H7 (cell line): ENCODE data around the gene NBPF3. TPM values are rescaled to one million over a fixed set of nuclear protein-coding genes. Genes with fewer than 3 reads are reported as not detected.
"Not testable (repeated sequence)": the region's sequence is repeated elsewhere in the genome, so short reads cannot be mapped to it uniquely, and the experiment has no call there.

Source experiments
- DNase-seq: peaks from one replicate; pipeline ENCODE4 v3.0.0; 2012
- H3K27me3 ChIP-seq: 2 replicates; pipeline ENCODE4 v1.6.0; 2011; ENCODE audit warnings: mild to moderate bottlenecking, low read length; ENCODE audit not compliant: control insufficient read depth, insufficient read depth
- H3K36me3 ChIP-seq: replicated peaks from 2 replicates; pipeline ENCODE4 v1.5.1; 2011; ENCODE audit warnings: low read length; ENCODE audit not compliant: control insufficient read depth, insufficient read depth
- H3K4me3 ChIP-seq: 2 replicates; pipeline ENCODE4 v1.5.1; 2011; ENCODE audit warnings: low read depth, mild to moderate bottlenecking, control low read depth, low read length, moderate library complexity; ENCODE audit not compliant: insufficient read depth
- total RNA-seq: library from RNA; depleted of rRNA; stranded (reverse); fragments of >200 nt; shearing (Covaris generic); gene quantifications from 2 replicates; pipeline ENCODE4 v1.2.3, GENCODE V29; 2014

NBPF3 gene
- total RNA-seq, 1 experiment from 2014 or later, result 19.7 TPM

DNA sequence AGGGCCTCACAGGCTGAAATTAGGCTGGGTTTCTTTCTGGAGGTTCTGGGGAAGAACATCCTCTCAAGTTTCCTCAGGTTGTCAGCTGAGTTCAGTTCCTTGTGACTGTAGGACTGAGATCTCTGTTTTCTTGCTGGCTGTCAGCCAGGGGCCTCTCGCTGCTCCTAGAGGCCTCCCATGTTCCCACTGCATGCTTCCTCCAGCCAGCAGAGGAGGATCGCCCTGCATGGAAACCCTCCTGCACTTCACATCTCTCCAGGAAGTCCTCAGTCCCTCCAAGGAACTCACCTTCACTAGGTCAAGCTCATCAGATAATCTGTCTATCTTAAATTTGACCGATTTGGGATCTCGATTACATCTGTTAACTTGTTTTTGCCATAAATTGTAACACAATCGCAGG lies 15.0 kb downstream of the NBPF3 start:
- not testable (repeated sequence) for DNase-seq, H3K36me3 ChIP-seq, H3K4me3 ChIP-seq, H3K27me3 ChIP-seq

DNA sequence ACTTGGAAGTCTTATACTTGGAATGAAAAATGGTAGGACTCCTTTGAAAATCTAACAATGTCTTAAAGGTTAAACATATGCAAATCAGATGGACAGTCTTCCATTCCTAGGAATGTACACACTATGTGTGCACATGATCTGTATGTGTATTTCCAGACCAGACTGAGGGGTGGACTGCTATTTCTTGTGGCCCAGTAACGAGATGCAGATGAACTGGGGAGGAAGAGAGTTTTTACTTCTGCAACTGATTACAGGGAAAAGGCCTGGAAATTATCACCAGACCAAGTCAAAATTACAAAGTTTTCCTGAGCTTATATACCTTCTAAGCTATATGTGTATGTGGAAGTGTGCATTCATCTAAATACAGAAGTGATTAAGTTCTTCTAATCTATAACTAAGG lies 17.7 kb downstream of the NBPF3 start:
- no peak for DNase-seq
- Histone ChIP-seq H3K4me3 (no peak overlapping the region), H3K36me3 (no peaks in the 10 kb centered on the region), H3K27me3 (no peaks in the 10 kb centered on the region)

DNA sequence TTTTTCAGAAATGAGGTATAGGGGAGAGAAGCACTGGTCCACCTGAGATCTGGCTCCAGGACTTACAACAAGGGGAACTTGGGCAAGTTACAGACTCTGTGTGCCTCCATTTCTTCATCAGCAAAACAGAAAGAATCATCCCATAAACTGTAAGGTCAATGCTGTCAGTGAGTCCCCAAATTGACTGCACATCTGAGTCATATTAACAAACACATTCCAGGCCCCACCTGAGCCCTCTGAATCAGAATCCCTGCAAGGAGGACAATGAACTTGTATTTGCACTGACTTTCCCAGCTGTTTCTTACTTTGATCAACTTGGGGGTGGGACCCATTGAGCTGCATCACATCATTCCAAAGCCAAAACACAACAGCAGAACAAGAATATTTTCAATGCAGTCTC lies 25.2 kb downstream of the NBPF3 start:
- DNase-seq, result not testable (repeated sequence)

GRCh38 chr1:21467946-21468345 lies 28.0 kb downstream of the NBPF3 start:
- H3K4me3 ChIP-seq, result not testable (repeated sequence)

More for the DNA sequence above, 25.2 kb downstream of the NBPF3 start:
- H3K27me3 ChIP-seq, H3K36me3 ChIP-seq, H3K4me3 ChIP-seq: not testable (repeated sequence)

GRCh38 chr1:21468599-21468998 lies 28.7 kb downstream of the NBPF3 start:
- peak; percentile 39 for DNase-seq
- no peaks in the 10 kb centered on the region for H3K27me3 ChIP-seq
- H3K4me3 ChIP-seq, result no peak overlapping the region
- no peaks in the 10 kb centered on the region for H3K36me3 ChIP-seq

More at GRCh38 chr1:21467946-21468345, 28.0 kb downstream of the NBPF3 start:
- not testable (repeated sequence) for H3K27me3 ChIP-seq, DNase-seq, H3K36me3 ChIP-seq

DNA sequence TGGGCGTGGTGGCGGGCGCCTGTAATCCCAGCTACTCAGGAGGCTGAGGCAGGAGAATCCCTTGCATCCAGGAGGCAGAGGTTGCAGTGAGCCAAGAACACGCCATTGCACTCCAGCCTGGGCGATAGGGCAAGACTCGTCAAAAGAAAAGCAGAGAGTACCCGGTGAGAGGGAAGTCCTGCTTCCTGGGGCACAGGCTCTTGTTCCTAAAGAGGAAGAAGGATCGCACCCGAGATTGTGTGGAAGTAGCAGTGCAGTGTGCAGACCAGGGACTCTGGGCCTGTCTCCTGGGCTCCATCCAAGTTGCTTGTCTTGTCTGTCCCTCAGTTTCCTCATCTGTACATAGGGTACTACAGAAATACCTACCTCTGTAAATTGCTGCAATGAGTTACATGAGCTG lies 29.6 kb downstream of the NBPF3 start:
- Histone ChIP-seq H3K4me3 (no peak overlapping the region), H3K27me3 (no peaks in the 10 kb centered on the region), H3K36me3 (no peaks in the 10 kb centered on the region)
- DNase-seq, result no peak

DNA sequence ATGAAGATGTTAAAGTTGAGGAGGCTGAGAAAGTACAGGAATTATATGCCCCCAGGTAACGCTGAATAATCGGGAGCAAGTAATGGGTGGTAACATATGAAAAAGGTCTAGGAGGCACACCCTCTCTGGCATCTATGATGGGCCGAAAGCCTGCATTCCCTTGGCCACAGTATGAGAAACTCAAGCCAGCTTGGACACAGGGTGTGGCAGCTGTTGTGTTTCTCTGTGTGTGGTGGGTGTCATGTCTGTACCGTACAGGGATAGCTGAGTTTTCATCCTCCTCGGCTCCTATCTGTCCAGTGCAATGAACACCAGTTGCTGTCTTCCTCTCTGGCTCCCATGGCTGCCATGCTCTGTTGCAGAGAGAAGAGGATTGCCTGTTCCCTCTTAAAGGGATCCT lies 32.9 kb downstream of the NBPF3 start:
- DNase-seq, result no peak
- H3K36me3 ChIP-seq, result no peaks in the 10 kb centered on the region
- no peaks in the 10 kb centered on the region for H3K27me3 ChIP-seq
- no peak overlapping the region for H3K4me3 ChIP-seq

- no peak for DNase-seq
- no peak overlapping the region for H3K4me3 ChIP-seq
- no peaks in the 10 kb centered on the region; the same call in none of the 2 replicates for H3K36me3 ChIP-seq
- peaks cover 2% of the 10 kb centered on the region; the same call in 1 of the 2 replicates for H3K27me3 ChIP-seq
Observed at GRCh38 chr1:21478356-21478755, 38.4 kb downstream of the NBPF3 start.

DNA sequence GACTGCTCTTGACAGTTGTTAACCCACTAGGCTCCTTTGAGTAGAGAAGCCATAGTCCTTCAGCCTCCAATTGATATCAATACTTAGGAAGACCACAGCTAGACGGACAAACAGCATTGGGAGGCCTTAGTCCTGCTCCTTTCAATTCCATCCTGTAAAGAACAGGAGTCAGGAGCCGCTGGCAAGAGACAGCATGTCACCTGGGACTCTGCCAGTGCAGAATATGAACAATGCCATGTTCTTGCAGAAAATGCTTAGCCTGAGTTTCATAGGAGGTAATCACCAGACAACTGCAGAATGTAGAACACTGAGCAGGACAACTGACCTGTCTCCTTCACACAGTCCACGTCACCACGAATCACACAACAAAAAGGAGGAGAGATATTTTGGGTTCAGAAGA lies 43.9 kb downstream of the NBPF3 start:
- not testable (repeated sequence) for H3K36me3 ChIP-seq, H3K27me3 ChIP-seq, H3K4me3 ChIP-seq, DNase-seq

- Histone ChIP-seq H3K36me3 (no peaks in the 10 kb centered on the region), H3K4me3 (no peak overlapping the region), H3K27me3 (no peaks in the 10 kb centered on the region)
- no peak for DNase-seq
Observed at GRCh38 chr1:21489146-21489545, 49.2 kb downstream of the NBPF3 start.

DNA sequence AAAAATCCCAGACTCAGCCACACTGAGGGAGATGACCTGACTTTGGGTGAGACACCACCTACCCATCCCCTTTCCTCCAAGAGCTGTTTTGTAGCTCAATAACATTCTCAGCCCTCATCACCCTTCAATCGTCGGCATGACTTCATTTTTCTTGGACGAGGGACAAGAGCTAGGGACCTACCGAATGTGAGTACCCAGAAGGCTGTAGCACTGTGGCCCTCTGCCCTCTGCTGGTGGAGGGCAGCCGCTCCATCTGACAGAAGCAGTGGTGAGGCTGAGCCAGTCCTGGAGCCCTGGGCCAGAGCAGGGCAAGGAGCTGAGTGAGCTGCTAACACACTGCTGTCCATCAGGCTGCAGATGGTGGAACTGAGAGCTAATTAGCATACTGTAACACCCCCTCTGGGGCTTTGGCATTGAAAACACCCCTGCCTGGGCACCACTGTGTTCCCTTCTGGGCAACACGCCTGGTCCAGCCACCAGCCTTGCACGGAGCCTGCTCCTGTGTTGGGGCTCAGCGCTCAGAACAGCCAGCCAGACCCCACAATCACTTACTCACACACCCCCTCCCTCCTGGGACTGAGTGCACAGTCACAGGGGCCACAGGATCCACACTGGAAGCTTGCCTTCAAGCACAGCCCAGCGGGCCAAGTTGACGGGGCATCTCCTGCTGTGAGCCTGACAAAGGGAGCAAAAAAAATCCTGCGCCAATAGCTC lies 51.0 kb downstream of the NBPF3 start:
- Histone ChIP-seq H3K27me3 (no peaks in the 10 kb centered on the region), H3K4me3 (no peak overlapping the region), H3K36me3 (no peaks in the 10 kb centered on the region)
- peak; percentile 70 for DNase-seq

GRCh38 chr1:21491488-21492355 lies 51.8 kb downstream of the NBPF3 start:
- no peak for DNase-seq
- Histone ChIP-seq H3K36me3 (no peaks in the 10 kb centered on the region), H3K27me3 (no peaks in the 10 kb centered on the region), H3K4me3 (no peak overlapping the region)

DNA sequence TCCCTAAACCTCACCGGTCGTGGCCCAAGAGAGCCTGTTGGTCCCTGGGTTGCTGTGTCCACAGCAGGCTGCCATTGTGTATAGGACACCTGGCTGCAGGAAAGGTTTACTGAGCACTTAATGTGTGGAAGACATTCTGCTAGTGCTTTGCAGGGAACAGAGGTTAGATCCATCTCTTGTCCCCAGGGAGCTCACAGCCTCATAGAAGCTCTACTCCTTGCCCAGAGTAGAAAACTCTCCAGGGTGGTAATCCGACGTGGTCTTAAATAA lies 52.4 kb downstream of the NBPF3 start:
- peaks cover 3% of the 10 kb centered on the region; the same call in 1 of the 2 replicates for H3K27me3 ChIP-seq
- no peaks in the 10 kb centered on the region for H3K36me3 ChIP-seq
- H3K4me3 ChIP-seq, result no peak overlapping the region
- DNase-seq, result no peak

DNA sequence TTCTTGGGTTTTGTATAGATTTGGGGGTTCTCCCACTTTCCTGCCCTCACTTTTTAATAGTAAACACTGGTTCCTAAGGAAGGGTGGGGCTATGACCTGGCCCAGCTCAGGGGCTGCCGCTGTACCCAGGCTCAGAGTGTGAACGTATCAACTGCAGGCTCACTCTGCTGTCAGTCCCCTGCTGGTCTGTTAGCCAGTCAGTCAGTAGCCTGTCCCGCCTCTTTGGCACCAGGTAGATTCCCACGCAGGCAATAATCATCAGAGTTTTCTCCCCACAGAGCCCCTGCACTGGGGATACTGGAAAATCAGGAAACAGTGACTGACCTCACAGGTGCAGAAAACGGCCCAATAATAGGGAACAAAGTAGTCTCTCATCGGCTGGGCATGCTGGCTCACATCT lies 54.3 kb downstream of the NBPF3 start:
- H3K4me3 ChIP-seq, result no peak overlapping the region

DNA sequence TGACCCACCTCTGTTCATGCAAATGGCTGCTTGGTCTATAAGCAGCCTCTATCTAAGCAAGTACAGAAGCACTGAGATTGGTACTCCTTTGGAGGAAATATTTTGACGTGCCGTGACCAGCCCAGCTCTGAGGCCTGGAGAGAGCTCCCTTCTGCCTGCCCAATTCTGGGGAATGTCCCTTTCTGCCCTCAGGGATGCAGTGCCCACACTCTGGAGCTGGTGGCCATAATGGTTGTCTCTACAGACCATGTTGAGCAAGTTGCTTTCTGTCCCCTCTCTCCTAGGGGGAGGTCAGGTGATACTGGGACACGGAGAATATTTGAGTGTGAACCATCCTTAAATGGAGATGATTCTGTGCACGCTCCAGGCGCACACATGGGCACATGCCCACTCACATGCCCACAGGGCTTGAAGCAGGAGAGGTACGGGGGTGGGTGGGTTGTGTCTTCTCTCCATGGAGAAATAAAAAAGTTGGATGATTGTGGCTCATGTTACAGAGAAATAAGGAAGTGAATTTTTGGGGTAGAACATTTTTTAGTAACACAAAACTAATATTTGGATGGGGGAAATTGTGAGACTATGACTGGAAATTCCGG lies 55.4 kb downstream of the NBPF3 start:
- H3K4me3 ChIP-seq, result no peak overlapping the region
- no peak for DNase-seq
- H3K27me3 ChIP-seq, result peaks cover 3% of the 10 kb centered on the region; the same call in 1 of the 2 replicates
- no peaks in the 10 kb centered on the region for H3K36me3 ChIP-seq

More for the DNA sequence above, 54.3 kb downstream of the NBPF3 start:
- Histone ChIP-seq H3K27me3 (peaks cover 3% of the 10 kb centered on the region; the same call in 1 of the 2 replicates), H3K36me3 (no peaks in the 10 kb centered on the region)
- no peak for DNase-seq
